DND-41 (cell line): Measurements from ENCODE around the gene DDX31.
"Not testable (repeated sequence)": the region's sequence is repeated elsewhere in the genome, so short reads cannot be mapped to it uniquely, and the experiment has no call there.

Experiments
- ATAC-seq: fragments of 200-7000 bp; cut with Tn5 transposase; 3 replicates; pipeline ENCODE4 v1.9.1; 2021; ENCODE audit warnings: low read depth; ENCODE audit not compliant: insufficient read depth
- DNase-seq: peaks from one replicate; pipeline ENCODE4 v3.0.0-alpha.2; 2020
- H2AFZ ChIP-seq: 2 replicates; pipeline ENCODE4 v1.6.0; 2012; ENCODE audit warnings: low read depth, low read length
- H3K27ac ChIP-seq: 2 replicates; pipeline ENCODE4 v1.5.1; 2012; ENCODE audit warnings: low read length, inconsistent platforms
- H3K27me3 ChIP-seq: fragments of 200-600 bp; sonication (generic); 2 replicates; pipeline ENCODE4 v1.6.0; 2012; ENCODE audit warnings: low read length, mild to moderate bottlenecking, inconsistent platforms; ENCODE audit not compliant: insufficient read depth, poor library complexity
- H3K36me3 ChIP-seq: 2 replicates; pipeline ENCODE4 v1.5.1; 2012; ENCODE audit warnings: low read length, inconsistent platforms; ENCODE audit not compliant: insufficient read depth
- H3K4me1 ChIP-seq: 2 replicates; pipeline ENCODE4 v1.5.1; 2012; ENCODE audit warnings: mild to moderate bottlenecking, low read length; ENCODE audit not compliant: insufficient read depth
- H3K4me2 ChIP-seq: 2 replicates; pipeline ENCODE4 v1.6.0; 2012; ENCODE audit warnings: mild to moderate bottlenecking, moderate library complexity, low read length, inconsistent platforms; ENCODE audit not compliant: insufficient read depth
- H3K4me3 ChIP-seq, 2 experiments: fragments of 200-600 bp in 1 of 2; shearing (Covaris generic) in 1 of 2; 2 replicates each; pipeline ENCODE4 v1.5.1; 2012 to 2016; ENCODE audit warnings: inconsistent platforms in 2 of 2, low read length in 2 of 2, mild to moderate bottlenecking in 2 of 2, low read depth in 1 of 2, moderate library complexity in 1 of 2
- H3K79me2 ChIP-seq: 2 replicates; pipeline ENCODE4 v1.6.0; 2012; ENCODE audit warnings: low read length, inconsistent platforms; ENCODE audit not compliant: insufficient read depth
- H3K9ac ChIP-seq: 2 replicates; pipeline ENCODE4 v1.6.0; 2012; ENCODE audit warnings: low read depth, mild to moderate bottlenecking, inconsistent platforms, low read length, moderate library complexity
- H3K9me3 ChIP-seq: 2 replicates; pipeline ENCODE4 v1.5.1; 2012; ENCODE audit warnings: low read length, moderate library complexity, mild to moderate bottlenecking, inconsistent platforms; ENCODE audit not compliant: insufficient read depth, severe bottlenecking
- H4K20me1 ChIP-seq: 2 replicates; pipeline ENCODE4 v1.6.0; 2012; ENCODE audit warnings: low read length; ENCODE audit not compliant: insufficient read depth
- CTCF ChIP-seq: IDR thresholded peaks from 2 replicates; pipeline ENCODE4 v1.5.1; 2012; ENCODE audit warnings: borderline replicate concordance, low read length, moderate library complexity, mild to moderate bottlenecking; ENCODE audit not compliant: poor library complexity, severe bottlenecking; ENCODE audit errors: extremely low read depth
- EZH2 ChIP-seq: IDR thresholded peaks from 3 replicates; pipeline ENCODE4 v1.6.1; 2012; ENCODE audit warnings: borderline replicate concordance, low read depth, mild to moderate bottlenecking, moderate library complexity, low read length, inconsistent platforms; ENCODE audit not compliant: severe bottlenecking

Gene DDX31

GRCh38 chr9:132669698-132670456 lies at the start of gene DDX31:
TSS of gene DDX31 (minus strand) at chr9:132669983. CDS start at chr9:132669934, 49 bp downstream.
- H3K27ac ChIP-seq: peak within 1 kb of the TSS; percentile 91
- TF ChIP-seq CTCF: no peak
- TF ChIP-seq EZH2: no peak
- H3K27me3 ChIP-seq: no peaks in the 10 kb centered on the region
- H3K4me1 ChIP-seq: peaks cover 38% of the 10 kb centered on the region
- ATAC-seq: peak; percentile 87
- peaks cover 32% of the 10 kb centered on the region; the same call in 1 of the 2 replicates for H4K20me1 ChIP-seq
- peaks cover 90% of the 10 kb centered on the region for H3K79me2 ChIP-seq
- peak within 1 kb of the TSS; percentile 99 for H2AFZ ChIP-seq
- peak; percentile 83 for DNase-seq
- H3K9ac ChIP-seq: peak within 1 kb of the TSS; percentile 83
- H3K4me3 ChIP-seq: peak within 1 kb of the TSS; percentile 52 to 94; a peak in 3 of 4 replicates
- no peaks in the 10 kb centered on the region for H3K9me3 ChIP-seq
- peak within 1 kb of the TSS; percentile 80 for H3K4me2 ChIP-seq
- peaks cover 3% of the 10 kb centered on the region for H3K36me3 ChIP-seq

GRCh38 chr9:132718381-132718928 lies 48.7 kb upstream of the DDX31 start:
- not testable (repeated sequence) for H3K9ac ChIP-seq, H3K27ac ChIP-seq, ATAC-seq, H3K36me3 ChIP-seq, DNase-seq, H3K9me3 ChIP-seq, H3K4me1 ChIP-seq, H3K4me3 ChIP-seq, H4K20me1 ChIP-seq, H2AFZ ChIP-seq, H3K4me2 ChIP-seq, H3K27me3 ChIP-seq, H3K79me2 ChIP-seq

GRCh38 chr9:132717326-132717945 lies 47.7 kb upstream of the DDX31 start:
- Histone ChIP-seq H3K36me3 (no peaks in the 10 kb centered on the region), H3K9me3 (no peaks in the 10 kb centered on the region), H4K20me1 (no peaks in the 10 kb centered on the region), H3K4me2 (no peak overlapping the region), H3K9ac (no peak overlapping the region), H3K27me3 (no peaks in the 10 kb centered on the region), H2AFZ (no peak overlapping the region), H3K27ac (no peak overlapping the region), H3K4me1 (no peaks in the 10 kb centered on the region), H3K4me3 (no peak overlapping the region), H3K79me2 (no peaks in the 10 kb centered on the region)
- no peak for ATAC-seq
- TF ChIP-seq EZH2 (no peak), CTCF (no peak)
- no peak for DNase-seq

GRCh38 chr9:132716007-132716406 lies 46.2 kb upstream of the DDX31 start:
- ATAC-seq (no peak), DNase-seq (no peak)
- Histone ChIP-seq H3K4me1 (no peaks in the 10 kb centered on the region), H2AFZ (no peak overlapping the region), H4K20me1 (no peaks in the 10 kb centered on the region), H3K27me3 (no peaks in the 10 kb centered on the region), H3K4me3 (no peak overlapping the region), H3K9me3 (no peaks in the 10 kb centered on the region), H3K27ac (no peak overlapping the region), H3K9ac (no peak overlapping the region), H3K4me2 (no peak overlapping the region), H3K36me3 (no peaks in the 10 kb centered on the region), H3K79me2 (no peaks in the 10 kb centered on the region)
- TF ChIP-seq CTCF (no peak), EZH2 (no peak)
